ENCODE data around the gene KMT2E.

KMT2E gene

DNA sequence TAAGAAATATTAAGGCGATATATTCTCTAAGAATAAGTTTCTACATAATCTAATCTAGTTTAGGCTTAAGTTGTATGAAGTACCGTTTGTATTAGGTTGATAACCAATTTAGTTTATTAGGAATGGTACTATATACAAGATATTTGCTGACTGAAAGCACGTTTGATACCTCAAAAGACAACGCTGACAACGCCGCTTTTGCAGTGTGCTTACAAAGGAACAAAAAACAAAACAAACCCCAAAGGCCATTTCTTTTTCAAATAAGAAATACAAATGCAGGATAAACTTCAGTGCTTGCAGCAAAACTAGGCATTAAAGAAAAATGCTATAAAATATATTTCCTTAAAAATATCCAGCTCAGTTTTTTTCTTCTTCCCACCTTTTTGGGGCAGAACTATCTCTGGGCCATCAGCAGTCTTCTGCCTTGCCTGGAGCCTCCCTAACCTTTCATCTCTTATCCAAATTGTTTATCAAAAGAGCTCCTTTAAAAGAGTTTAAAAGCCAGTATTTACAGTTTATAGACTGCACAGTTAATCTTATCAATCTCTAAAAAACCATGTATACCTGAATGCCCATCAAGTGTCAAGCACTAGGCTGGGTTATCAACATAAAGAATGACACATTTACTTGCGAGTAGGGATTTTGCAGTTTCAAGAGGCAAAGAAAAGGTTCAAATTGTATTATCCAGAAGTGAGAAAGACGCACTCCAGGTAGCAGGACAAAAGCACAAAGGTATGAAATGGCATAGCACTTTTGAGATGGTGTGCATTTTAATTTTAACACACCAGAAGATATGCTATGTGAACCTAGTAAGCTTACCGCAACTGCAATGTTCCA lies 4.1 kb upstream of the KMT2E start:
- DNase-seq (ENCODE audit: low read depth in 2 of 2) = no peak

DNA sequence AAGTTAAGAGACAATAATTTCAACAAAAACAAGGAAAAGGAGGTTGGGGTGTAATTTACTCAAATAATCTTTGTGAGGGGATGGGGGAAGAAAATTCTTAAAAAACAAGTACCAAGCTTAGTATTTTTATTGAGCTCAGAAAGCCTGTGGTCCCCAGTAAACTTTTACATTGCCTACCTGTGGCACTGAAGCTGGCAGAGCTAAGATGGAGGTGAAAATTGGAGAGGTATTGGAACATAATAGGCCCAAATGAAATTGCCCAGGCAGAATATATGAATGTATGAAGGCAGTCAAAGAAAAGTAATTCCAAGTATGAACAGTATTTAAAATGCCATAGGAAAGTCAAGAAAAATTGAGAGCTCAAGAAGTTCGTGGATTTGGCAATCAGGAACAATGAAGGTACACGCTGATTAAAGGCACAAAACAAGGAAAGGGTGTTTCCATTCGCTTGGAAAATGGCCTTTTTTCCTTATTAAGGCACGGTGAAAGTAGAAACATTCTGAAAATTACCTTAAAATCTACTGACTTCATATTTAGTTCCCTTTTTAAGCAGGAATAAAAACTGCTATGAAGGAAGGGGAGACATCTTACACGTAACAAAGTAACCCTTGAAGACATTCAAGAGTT lies 3.4 kb upstream of the KMT2E start:
- DNase-seq (ENCODE audit: low read depth in 2 of 2) = no peak

DNA sequence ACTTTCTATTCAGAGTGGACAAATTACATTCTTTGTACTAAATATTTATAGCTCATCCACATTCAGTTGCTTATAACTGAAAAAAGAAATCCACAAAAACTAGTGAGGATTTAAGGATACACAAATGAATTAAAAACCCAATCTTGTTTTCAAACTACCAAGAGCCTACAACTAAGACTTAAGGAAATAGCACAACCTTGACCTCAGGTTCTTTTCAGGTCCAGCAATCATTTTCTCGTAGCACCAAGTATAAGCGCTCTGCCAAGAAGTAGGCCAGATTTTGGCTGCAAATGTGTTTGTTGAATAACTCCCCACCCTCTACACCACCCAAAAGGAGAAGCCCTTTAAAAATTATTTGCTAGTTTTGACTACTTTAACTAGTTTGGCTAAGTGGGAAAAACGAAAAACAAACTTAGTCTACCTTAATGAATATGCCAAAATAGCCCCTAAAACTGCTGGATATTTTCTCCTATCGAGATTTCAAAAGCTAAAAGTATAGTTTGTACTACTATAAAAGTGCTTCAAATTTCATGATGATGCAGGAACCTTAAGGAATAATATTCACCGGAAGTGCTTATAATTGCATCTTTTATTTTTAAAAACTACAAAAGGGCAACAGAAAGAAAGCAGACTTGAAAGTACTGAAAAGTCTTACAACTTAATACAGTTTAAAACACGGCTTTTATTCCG lies 2.7 kb upstream of the KMT2E start:
- DNase-seq (ENCODE audit: low read depth in 2 of 2) = no peak

DNA sequence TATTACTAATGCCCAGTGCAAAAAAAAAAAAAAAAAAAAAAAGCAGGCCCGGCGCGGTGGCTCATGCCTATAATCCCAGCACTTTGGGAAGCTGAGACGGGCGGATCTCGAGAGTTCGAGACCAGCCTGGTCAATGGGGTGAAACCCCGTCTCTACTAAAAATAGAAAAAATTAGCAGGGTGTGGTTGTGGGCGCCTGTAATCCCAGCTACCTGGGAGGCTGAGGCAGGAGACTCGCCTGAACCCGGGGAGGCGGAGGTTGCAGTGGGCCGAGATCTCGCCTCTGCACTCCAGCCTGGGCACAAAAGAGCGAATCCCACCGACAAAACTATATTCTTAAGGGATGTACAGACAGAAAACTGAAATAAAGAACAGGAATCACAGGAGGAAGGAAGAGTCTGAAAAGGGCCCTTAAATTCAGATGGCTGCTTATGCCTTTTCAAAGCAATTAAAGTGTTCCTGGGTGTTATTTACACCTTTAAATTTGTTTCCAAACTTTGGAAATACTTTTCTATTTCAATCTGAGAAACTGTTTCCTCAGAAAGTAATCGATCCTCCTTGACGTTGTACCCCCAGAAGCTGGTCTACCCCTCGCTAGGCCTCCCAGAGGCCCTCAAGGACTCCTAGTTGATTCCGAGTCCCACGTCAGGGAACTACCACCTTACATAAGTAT lies 2.0 kb upstream of the KMT2E start:
- peak in 1 of 2 experiments; percentile 17 for DNase-seq (ENCODE audit: low read depth in 2 of 2)

DNA sequence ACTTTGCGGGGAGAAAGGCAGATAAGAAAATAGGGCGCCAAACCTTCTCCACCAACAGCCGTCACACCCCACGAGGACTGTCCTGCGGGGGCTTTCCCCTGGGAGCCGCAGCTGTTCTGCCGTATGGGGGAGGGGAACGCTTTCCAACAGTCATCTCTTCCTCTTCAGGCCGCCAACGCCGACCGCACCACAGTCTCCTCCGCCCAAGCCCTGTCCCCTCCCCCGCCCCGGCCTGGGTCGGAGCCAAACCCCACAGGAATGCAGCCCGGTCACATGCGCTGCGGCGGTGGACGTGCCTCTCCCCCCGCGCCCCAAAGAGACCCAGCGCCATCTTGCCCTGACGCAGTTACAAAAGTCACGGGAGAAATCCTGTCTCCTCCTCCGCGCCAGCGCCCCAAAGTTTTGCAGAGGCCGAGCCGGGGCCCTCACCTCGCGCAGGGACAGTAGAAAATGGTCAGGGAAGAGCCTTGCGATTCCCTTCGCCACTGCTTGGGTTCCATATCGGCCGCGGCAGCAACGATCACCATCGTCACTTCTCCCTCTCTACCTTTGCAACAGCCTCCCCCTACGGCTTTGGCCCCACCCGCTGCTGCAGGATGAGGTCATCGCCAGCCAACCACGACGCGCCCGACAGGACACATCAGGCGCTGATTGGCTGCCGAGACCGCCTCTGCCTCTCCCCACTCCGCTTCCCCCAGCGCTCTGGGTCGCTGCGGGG lies 1.3 kb upstream of the KMT2E start:
- DNase-seq (ENCODE audit: low read depth in 2 of 2) = peak; percentile 99 to 100

DNA sequence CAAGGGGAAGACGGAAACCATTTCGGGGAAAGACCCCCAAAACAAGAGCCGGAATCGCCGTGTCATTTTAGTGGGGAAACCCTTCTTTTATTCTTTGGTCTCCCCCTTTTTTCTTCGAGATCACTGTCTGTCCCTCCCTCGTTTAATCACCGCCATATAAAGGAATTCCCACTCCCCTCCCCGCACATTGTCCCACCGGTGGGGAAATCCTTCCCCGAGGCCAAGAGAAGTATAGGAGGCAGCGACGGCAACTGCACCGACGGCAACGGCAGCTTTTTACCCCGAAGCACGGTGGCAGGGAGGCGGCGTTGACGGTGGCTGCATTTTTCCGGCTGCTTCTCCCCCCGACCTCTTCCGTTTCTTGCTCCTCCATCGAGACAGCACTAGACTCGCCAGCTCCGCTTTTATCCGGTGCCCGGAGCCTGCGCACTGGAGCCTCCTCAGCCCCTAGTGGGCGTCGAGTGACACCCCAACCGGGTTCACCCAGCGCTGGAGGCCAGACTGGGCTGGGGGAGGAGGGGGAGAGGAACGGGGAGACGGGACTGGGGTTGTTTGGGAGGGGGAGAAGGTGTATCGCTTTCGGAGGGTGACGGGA lies 687 bp upstream of the KMT2E start:
- DNase-seq (ENCODE audit: low read depth in 2 of 2) = peak; percentile 87 to 90

DNA sequence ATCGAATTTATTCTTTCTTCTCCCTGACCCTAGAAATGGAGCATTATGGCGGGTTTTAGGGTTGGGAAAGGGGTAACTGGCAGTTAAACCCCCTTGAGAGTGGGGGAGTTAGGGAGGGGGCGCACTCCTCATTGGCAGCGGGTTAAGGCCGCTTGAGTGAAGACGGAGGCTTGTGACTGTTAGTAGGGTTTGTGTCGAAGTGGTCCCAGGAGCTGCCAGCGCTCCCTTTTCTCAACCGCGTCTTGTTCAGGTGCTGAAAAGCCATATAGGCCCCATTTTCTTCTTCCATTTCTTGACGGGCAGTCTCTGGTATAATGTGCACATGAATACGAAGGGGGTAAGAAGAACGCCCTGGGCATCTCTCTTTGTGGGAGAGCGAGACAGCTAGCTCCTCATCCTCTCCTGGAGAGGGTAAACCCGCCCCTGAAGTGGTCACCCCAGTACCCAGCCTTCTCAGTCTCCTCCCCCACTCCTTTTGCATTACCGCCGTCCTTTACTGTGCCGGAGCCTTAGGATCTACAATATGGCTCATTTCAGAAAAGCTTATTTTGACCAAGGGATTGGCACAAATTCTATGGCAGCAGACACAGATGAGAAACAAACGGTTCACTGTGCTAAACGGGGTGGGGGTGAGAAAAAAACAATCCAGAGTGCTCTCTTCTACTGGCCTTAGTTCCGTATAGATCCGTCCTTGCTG lies 836 bp downstream of the KMT2E start:
- DNase-seq (ENCODE audit: low read depth in 2 of 2) = peak; percentile 27 to 38

DNA sequence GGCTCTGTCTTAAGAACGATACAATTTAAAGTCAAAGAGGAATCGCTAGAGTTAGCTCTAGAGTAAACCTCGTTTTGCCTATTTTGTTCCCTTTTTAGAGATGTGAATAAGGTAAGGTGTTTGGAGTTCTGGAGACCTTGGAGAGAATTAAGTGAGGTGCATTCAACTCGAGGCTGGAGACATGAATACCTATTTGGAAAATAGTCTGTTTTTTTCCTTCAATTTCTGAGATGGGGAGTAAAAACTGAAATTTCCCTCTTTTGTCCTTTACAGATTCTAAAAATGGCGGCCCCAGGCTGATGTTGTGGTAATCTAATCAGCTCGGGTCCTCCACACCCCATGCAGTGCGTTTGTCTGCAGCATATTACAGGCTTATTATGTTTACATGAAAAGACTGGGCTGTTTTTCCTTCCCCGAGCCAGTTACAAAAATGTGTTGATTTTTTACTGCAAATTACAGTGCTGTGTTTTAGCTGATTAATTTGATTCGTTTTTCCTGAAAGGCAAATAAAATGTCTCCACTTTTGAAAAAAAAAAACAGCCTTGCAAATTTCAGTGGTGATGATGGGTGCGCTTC lies 1.5 kb downstream of the KMT2E start:
- no peak for DNase-seq (ENCODE audit: low read depth in 2 of 2)

DNA sequence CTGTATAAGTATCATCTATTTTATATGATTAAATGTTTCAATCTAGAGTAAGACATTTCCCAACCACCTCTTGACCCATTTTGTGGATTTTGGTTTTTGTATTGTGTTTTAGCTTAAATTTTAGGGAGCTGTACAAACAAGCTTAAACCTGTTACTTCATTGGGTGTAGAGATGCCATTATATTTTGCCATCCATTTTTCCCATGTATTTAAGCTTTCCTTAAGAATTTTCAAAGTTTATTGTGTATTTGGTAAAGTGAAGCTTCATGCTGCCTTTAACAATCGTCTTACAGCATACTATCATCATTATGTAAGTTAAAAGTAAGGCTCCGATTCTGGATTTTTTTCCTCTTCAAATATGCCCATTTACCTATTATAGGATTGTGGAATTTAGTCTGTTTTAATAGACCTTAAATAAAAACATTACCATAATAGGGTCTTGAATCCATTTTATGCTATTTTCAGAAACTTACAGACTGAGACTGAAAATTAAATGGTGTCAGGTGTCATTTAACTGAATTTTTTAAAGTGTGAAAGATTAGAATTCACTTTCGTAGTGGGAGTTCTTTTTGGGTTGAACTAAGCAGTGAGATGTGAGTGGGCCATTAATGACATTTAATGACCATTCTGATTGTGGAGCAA lies 2.2 kb downstream of the KMT2E start:
- DNase-seq (ENCODE audit: low read depth in 2 of 2) = no peak

DNA sequence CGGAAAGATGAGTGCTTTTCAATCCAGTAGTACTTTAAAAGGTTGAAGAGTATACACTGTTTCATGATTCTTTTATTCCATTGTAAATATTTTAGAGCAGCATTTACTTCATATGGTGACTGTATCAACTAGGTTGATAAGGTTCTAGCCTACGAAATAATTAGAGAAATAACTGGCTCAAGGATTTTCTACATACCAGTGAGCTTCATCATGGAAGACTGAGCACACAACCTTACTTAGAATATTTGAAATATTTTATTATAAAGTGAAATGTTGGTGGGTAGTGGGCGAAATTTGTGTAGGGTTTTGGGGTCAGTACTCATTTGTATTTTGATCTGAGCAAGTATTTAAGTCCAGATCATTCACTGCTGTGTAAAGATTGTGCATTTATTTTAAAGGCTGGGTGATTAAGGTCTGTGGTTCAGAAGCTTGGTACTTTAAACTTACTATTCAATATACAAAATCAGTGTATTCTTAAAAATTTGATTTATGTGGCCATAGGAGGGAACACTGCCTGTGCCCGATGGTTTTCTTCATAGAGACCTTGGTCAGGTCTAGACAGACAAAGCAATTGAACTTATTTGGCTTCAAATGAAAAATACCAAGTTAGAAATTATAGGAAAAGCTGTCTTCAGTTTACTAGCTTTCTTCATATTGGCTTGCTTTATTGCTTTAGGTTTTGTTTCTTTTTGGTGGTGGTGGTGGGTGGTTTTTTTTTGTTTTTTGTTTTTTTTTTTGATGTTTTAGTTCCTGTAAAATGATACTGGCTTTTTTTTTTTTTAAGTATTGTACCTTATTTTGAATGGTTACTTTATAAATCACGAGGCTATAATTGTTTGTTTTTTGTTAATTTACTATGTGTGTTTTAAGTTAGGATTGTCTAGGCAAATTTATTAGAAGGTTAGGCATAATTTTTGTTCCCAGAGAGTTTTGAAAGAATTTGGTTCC lies 3.0 kb downstream of the KMT2E start:
- DNase-seq (ENCODE audit: low read depth in 2 of 2) = no peak

DNA sequence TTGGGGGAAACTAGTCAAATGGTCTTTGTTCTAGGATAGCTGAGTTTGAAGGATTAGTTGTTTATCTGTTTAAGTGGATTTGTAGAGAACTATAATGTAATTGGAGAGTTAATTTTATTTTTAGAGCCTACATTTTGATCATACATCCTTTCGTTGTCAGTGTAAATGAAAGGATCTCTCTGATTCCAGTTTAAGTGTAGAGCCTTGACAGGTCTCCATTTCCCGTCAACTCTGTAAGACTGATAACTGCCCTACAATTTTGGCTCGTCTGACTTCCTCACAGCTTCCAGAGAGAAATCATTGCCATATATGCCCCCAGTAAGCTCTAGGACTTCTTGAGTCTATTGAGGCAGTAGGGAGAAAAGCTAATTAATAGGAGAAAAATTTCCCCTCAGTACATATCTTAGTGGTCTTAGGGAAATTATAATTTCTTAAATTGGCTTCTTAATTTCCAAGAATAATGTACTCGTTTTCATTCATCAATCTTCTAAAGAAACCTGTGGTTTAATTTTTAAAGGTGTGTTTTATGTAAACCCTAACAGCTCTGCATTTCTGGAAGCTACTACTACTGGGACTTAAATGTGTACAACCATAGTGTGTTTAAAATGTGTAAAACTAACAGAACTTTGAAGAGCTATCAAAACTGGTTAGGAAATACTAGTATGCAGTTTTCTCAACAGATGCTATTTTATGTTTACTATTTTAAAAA lies 3.8 kb downstream of the KMT2E start:
- no peak for DNase-seq (ENCODE audit: low read depth in 2 of 2)

DNA sequence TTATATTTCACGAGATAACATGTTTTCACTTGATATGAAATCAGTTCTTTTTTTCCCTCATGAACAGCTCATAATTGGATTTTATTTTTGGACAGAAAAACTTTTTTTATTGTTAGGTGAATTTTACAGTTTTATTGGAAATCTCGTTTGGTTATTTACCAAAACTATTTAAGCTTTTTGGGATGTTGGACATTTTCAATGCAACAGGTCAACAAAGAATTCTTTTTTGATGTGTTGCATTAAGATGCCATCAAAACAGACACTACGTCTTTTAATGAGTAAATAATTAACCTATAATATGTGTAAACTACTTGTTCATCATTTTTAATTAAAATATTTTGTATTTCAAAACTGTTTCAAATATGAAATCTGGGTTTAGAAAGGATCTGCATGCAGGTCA lies 5.3 kb downstream of the KMT2E start:
- DNase-seq (ENCODE audit: low read depth in 2 of 2) = no peak

DNA sequence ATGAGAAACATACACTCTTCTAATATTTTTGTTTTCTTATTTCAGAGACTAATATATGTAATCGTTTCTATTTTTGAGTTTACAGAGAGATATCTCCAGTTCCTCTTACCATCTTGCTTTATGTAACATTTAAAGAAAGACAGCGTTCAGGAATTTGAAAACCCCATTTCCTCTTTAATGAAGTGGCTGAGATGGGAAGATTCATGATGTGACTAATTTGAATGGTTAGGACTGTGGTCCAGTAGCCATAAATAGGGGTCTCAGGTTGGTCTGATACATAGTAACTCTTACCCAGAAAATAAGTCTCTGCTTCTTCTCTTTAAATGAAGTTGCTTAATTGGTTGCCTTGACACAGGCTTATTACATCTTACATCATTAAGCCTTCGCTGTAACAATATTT lies 6.9 kb downstream of the KMT2E start:
- DNase-seq (ENCODE audit: low read depth in 2 of 2) = no peak

DNA sequence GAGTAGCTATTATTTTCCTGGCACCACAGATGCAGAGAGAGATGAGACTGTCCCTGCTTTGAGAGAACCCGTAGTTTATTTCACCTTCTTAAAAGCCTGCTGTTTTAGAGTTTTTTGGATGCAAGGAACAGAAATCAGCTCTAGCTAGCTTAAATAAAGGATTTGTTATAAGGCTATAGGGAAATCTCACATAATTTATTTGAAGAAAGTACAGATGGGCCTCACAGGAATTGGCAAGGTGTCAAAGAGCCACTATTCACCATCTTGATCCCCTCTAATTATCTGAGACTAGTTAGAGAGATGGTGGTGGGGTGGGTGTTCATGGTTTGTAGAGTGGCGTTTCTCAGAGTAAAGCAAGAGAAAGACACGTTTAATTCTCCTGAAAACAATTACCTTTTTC lies 7.3 kb downstream of the KMT2E start:
- no peak for DNase-seq (ENCODE audit: low read depth in 2 of 2)

DNA sequence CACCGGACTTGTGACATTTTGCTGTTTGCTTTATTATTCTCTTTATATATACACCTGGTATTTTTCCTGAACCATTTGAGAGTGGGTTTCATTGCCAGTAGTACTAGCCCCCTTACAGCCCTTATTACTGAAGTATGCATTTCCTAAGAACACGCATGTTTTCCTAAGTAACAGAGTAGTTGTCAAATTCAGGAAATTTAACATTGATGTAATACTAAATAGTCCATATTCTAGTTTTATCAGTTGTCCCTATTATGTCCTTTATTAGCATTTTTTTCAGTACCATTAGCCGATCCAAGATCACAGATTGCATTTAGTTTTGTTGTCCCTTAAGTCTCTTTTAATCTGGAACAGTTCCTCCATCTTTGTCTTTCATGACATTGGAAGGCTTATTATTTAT lies 8.0 kb downstream of the KMT2E start:
- no peak for DNase-seq (ENCODE audit: low read depth in 2 of 2)

DNA sequence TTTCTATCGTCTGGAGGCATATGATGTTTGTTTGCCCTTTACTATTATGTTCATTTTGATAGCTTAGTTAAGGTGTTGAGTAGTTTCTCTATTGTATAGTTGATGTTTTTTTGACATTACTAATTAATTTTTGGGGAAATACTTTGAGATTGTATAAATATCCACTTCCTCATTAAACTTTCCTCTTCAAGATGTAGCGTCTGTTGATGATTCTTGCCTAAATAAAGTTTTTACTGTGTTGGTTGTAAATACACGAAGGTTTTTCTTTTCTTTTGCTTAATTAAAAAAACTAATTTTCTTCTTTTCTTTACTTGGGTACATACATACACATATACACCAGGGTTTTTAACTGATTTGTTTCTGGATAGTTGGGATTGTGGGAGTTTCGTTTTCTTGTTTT lies 8.5 kb downstream of the KMT2E start:
- DNase-seq (ENCODE audit: low read depth in 2 of 2) = no peak

DNA sequence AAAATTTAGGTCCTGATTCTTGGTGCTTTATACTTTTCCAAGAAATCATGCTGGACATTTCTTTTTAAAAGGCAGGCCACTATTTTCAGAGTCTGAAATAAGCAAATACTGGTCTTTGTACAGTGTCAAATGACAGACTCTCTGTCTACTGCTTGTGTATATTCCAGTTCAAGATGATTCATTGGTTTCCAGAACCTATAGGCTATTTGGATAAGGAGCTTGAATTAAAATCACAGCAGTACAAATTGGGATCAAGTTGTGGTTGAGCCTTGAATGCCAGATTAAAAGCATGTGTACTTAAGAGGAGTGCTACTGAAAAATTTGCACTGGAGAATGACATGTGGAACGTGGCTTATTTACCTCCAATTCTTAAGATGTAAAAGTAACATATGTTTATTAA lies 10.7 kb downstream of the KMT2E start:
- DNase-seq (ENCODE audit: low read depth in 2 of 2) = no peak

DNA sequence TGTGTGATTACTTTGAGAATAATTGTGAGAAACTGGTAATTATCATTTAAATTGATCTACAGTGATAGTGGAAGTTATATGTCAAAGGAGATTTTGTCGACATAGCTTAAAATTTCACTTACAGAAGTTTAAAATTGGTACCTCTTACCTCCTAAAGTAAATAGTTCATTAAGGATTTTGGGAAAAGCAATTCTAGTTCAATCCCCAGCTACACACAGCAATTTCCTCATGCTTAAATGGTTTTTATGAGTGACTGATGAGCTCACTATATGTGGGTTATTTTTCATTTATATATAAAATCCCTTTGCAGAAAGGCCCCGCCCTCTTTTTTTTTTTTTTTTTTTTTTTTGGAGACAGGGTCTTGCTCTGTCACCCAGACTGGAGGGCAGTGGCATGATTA lies 12.7 kb downstream of the KMT2E start:
- no peak for DNase-seq (ENCODE audit: low read depth in 2 of 2)
